ENCODE data around the gene LGSN. TPM values are rescaled to one million over a fixed set of nuclear protein-coding genes. Genes with fewer than 3 reads are reported as not detected.
"Not testable (repeated sequence)": the region's sequence is repeated elsewhere in the genome, so short reads cannot be mapped to it uniquely, and the experiment has no call there.

Gene LGSN
- total RNA-seq, 2 donors from 2014 or later = under 0.01 to 0.26 TPM

- H3K4me1 ChIP-seq = no peaks in the 10 kb centered on the region
- ATAC-seq = no peak
- no peaks in the 10 kb centered on the region for H3K9me3 ChIP-seq
- 35 to 37% methylated on average over 2 of the region's 2 CpGs for WGBS, 2 donors
- H3K27ac ChIP-seq = no peak overlapping the region
- no peaks in the 10 kb centered on the region for H3K27me3 ChIP-seq
- H3K36me3 ChIP-seq (replicated peaks in 1 of 2; ENCODE audit: insufficient read depth in 1 of 2, low read depth in 2 of 2) = no peaks in the 10 kb centered on the region
- intact Hi-C loops (cut with DNase I) = no loop called here
- no peak for TF ChIP-seq CTCF (IDR thresholded peaks at IDR 0.05)
- no peak for TF ChIP-seq POLR2A (IDR thresholded peaks at IDR 0.05)
- no peak overlapping the region for H3K4me3 ChIP-seq
- no peak for DNase-seq
Observed at GRCh38 chr6:63245420-63245819, 74.4 kb downstream of the LGSN start.

GRCh38 chr6:63236398-63236817, 83.4 kb downstream of the LGSN start:
- H3K27ac ChIP-seq = no peak overlapping the region
- WGBS, 2 donors = 33 to 34% methylated on average over 3 of the region's 3 CpGs
- TF ChIP-seq CTCF (IDR thresholded peaks at IDR 0.05) (no peak), POLR2A (IDR thresholded peaks at IDR 0.05) (no peak)

GRCh38 chr6:63230511-63230910, 89.3 kb downstream of the LGSN start:
- H3K36me3 ChIP-seq (replicated peaks in 1 of 2; ENCODE audit: insufficient read depth in 1 of 2, low read depth in 2 of 2); H3K27me3 ChIP-seq; H3K27ac ChIP-seq; H3K4me1 ChIP-seq; DNase-seq; intact Hi-C loops (cut with DNase I); H3K4me3 ChIP-seq; ATAC-seq; H3K9me3 ChIP-seq: not testable (repeated sequence)
- 47 to 61% methylated on average over 3 to 8 of the region's 12 CpGs for WGBS, 2 donors

More at GRCh38 chr6:63236398-63236817, 83.4 kb downstream of the LGSN start:
- Histone ChIP-seq H3K27me3 (no peaks in the 10 kb centered on the region), H3K9me3 (no peaks in the 10 kb centered on the region), H3K4me1 (no peaks in the 10 kb centered on the region), H3K36me3 (replicated peaks in 1 of 2; ENCODE audit: insufficient read depth in 1 of 2, low read depth in 2 of 2) (no peaks in the 10 kb centered on the region), H3K4me3 (no peak overlapping the region)
- intact Hi-C loops (cut with DNase I) = no loop called here
- DNase-seq = no peak
- no peak for ATAC-seq

GRCh38 chr6:63230027-63230426, 89.8 kb downstream of the LGSN start:
- 70 to 71% methylated on average over 11 to 12 of the region's 13 CpGs for WGBS, 2 donors
- ATAC-seq; intact Hi-C loops (cut with DNase I); DNase-seq; H3K9me3 ChIP-seq; H3K27ac ChIP-seq; H3K4me1 ChIP-seq; H3K4me3 ChIP-seq; H3K36me3 ChIP-seq (replicated peaks in 1 of 2; ENCODE audit: insufficient read depth in 1 of 2, low read depth in 2 of 2); H3K27me3 ChIP-seq: not testable (repeated sequence)

GRCh38 chr6:63227928-63228894, 91.6 kb downstream of the LGSN start:
- H3K9me3 ChIP-seq; ATAC-seq; intact Hi-C loops (cut with DNase I); DNase-seq; H3K27me3 ChIP-seq; H3K4me3 ChIP-seq; H3K4me1 ChIP-seq; H3K27ac ChIP-seq; H3K36me3 ChIP-seq (replicated peaks in 1 of 2; ENCODE audit: insufficient read depth in 1 of 2, low read depth in 2 of 2): not testable (repeated sequence)
- 83% methylated on average over 12 to 32 of the region's 32 CpGs for WGBS, 2 donors

GRCh38 chr6:63225987-63226386, 93.8 kb downstream of the LGSN start:
- ATAC-seq; DNase-seq; H3K36me3 ChIP-seq (replicated peaks in 1 of 2; ENCODE audit: insufficient read depth in 1 of 2, low read depth in 2 of 2); H3K27ac ChIP-seq; H3K9me3 ChIP-seq; H3K27me3 ChIP-seq; H3K4me3 ChIP-seq; H3K4me1 ChIP-seq; intact Hi-C loops (cut with DNase I): not testable (repeated sequence)
- 45 to 56% methylated on average over 4 of the region's 4 CpGs for WGBS, 2 donors

Small RNA genes within 50 kb of the gene (small RNA-seq; reads per million reads assigned to genes)
- gene SPTLC1P3 = not detected

Other genes starting within 250 kb of the LGSN start
- gene FKBP1C, start 108.5 kb downstream of the LGSN start, total RNA-seq = not detected

All from body of pancreas (tissue), 4 donors.